ENCODE data around the gene OSBPL10. TPM values are rescaled to one million over a fixed set of nuclear protein-coding genes. Genes with fewer than 3 reads are reported as not detected.

Gene OSBPL10
- polyA plus RNA-seq, 1 donor: 10.9 TPM

Other genes starting within 250 kb of the OSBPL10 start
- gene ZNF860, start 488 bp upstream of the OSBPL10 start, polyA plus RNA-seq (ENCODE audit: insufficient read length): 0.63 TPM
- 45.1 TPM for gene GPD1L, start 125.4 kb upstream of the OSBPL10 start, polyA plus RNA-seq (ENCODE audit: insufficient read length)